Tibial artery (tissue), 4 donors: ENCODE measurements around the gene KLHL8.

Experiments
- DNase-seq, 2 donors: peaks; one replicate each; pipeline ENCODE4 v3.0.0-alpha.2; 2019
- H3K27ac ChIP-seq, 2 donors: fragments of 200-600 bp; sonication (generic) in 1 of 2; 1 replicate in 1 of 2; 2 replicates in 1 of 2; pipeline ENCODE4 v1.5.1; 2018 to 2019; ENCODE audit warnings: mild to moderate bottlenecking in 1 of 2
- H3K27me3 ChIP-seq, 2 donors: fragments of 200-600 bp; sonication (generic) in 1 of 2; one replicate each; pipeline versions ENCODE4 v1.5.1 to v1.6.0; 2016 to 2019
- H3K36me3 ChIP-seq, 3 donors: fragments of 200-600 bp; sonication (generic) in 2 of 3; one replicate each; pipeline ENCODE4 v1.5.1; 2016 to 2019; ENCODE audit warnings: mild to moderate bottlenecking in 2 of 3
- H3K4me1 ChIP-seq, 4 donors: fragments of 200-600 bp; sonication (generic) in 2 of 4; 1 replicate in 3 of 4; 2 replicates in 1 of 4; pipeline ENCODE4 v1.5.1; 2016 to 2019
- H3K4me3 ChIP-seq, 2 donors: fragments of 200-600 bp; sonication (generic) in 1 of 2; 1 replicate in 1 of 2; 2 replicates in 1 of 2; pipeline ENCODE4 v1.5.1; 2018 to 2019; ENCODE audit warnings: mild to moderate bottlenecking in 2 of 2
- H3K9me3 ChIP-seq, 3 donors: fragments of 200-600 bp; sonication (generic) in 1 of 3; one replicate each; pipeline ENCODE4 v1.5.1; 2016 to 2019
- intact Hi-C: fragments of 100-400 bp; cut with DNase I; formaldehyde crosslinking; loops from one replicate; pipeline ENCODE4 v1.15.0; 2023; ENCODE audit warnings: low total_unique reads
- TF ChIP-seq, protein P1 (sequence below), 2 experiments: fragments of 200-600 bp in 1 of 2; fragments of 450-650 bp in 1 of 2; IDR thresholded peaks; one replicate each; pipeline ENCODE4 v1.5.1; 2017 to 2019; ENCODE audit warnings: antibody characterized with exemption in 2 of 2, mild to moderate bottlenecking in 1 of 2, moderate library complexity in 1 of 2

KLHL8 gene

DNA sequence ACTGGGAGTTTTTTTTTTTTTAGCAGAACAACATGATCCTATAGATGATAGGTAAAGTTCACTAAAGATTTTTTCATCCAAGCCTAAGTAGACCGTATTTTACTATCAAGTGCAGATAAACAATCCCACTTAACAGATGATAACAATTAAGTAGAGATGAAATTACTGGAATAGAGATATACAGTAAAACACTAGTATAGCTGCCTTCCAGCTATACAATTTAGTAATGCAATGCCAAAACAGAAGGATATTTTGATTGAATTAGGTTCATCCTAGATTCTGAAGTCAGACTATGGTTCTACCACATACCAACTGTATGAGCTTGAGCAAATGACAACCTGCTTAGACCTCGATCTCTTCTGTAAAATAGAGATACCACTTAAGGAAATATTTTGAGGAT lies 24.3 kb downstream of the KLHL8 start:
- Histone ChIP-seq H3K36me3 (no peaks in the 10 kb centered on the region), H3K27ac (no peak overlapping the region), H3K27me3 (no peaks in the 10 kb centered on the region), H3K4me3 (no peak overlapping the region), H3K9me3 (no peaks in the 10 kb centered on the region), H3K4me1 (no peaks in the 10 kb centered on the region)
- TF ChIP-seq, protein P1, sequence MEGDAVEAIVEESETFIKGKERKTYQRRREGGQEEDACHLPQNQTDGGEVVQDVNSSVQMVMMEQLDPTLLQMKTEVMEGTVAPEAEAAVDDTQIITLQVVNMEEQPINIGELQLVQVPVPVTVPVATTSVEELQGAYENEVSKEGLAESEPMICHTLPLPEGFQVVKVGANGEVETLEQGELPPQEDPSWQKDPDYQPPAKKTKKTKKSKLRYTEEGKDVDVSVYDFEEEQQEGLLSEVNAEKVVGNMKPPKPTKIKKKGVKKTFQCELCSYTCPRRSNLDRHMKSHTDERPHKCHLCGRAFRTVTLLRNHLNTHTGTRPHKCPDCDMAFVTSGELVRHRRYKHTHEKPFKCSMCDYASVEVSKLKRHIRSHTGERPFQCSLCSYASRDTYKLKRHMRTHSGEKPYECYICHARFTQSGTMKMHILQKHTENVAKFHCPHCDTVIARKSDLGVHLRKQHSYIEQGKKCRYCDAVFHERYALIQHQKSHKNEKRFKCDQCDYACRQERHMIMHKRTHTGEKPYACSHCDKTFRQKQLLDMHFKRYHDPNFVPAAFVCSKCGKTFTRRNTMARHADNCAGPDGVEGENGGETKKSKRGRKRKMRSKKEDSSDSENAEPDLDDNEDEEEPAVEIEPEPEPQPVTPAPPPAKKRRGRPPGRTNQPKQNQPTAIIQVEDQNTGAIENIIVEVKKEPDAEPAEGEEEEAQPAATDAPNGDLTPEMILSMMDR (IDR thresholded peaks at IDR 0.05) = no peak
- no peak for DNase-seq
- intact Hi-C loops = no loop called here

GRCh38 chr4:87193958-87194675 lies 26.3 kb downstream of the KLHL8 start:
- Histone ChIP-seq H3K27ac (no peak overlapping the region), H3K27me3 (no peaks in the 10 kb centered on the region), H3K36me3 (no peaks in the 10 kb centered on the region), H3K4me3 (no peak overlapping the region), H3K9me3 (no peaks in the 10 kb centered on the region), H3K4me1 (no peaks in the 10 kb centered on the region)
- intact Hi-C loops = no loop called here
- no peak for DNase-seq
- TF ChIP-seq, protein P1 (IDR thresholded peaks at IDR 0.05) = no peak

DNA sequence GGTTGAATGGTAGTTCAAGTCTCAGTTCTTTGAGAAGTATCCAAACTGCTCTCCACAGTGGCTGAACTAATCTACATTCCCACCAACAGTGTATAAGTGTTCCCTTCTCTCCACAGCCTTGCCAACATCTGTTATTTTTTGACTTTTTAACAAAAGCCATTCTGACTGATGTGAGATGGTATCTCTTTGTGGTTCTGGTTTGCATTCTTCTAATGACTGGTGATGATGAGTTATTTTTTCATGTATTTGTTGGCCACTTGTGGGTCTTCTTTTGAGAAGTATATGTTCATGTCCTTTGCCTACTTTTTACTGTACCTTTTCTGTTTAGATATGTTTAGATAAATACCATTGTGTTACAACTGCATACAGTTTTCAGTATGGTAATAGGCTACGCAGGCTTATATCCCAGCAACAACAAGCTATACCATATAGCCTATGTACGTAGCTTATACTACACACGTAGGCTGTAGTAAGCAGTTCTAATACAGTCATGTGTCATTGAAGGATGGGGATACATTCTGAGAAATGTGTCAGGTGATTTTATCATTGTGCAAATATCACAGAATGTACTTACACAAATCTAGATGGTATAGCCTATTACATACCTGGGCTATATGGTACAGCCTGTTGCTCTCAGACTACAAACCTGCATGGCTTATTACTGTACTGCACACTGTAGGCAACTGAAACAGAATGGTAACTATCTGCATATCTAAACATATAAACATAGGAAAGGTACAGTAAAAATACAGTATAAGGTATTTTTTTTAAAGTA lies 28.1 kb downstream of the KLHL8 start:
- Histone ChIP-seq H3K4me3 (no peak overlapping the region), H3K27me3 (no peaks in the 10 kb centered on the region), H3K36me3 (no peaks in the 10 kb centered on the region), H3K4me1 (no peaks in the 10 kb centered on the region), H3K9me3 (no peaks in the 10 kb centered on the region), H3K27ac (no peak overlapping the region)
- DNase-seq = no peak
- intact Hi-C loops = no loop called here
- TF ChIP-seq, protein P1 (IDR thresholded peaks at IDR 0.05) = no peak

DNA sequence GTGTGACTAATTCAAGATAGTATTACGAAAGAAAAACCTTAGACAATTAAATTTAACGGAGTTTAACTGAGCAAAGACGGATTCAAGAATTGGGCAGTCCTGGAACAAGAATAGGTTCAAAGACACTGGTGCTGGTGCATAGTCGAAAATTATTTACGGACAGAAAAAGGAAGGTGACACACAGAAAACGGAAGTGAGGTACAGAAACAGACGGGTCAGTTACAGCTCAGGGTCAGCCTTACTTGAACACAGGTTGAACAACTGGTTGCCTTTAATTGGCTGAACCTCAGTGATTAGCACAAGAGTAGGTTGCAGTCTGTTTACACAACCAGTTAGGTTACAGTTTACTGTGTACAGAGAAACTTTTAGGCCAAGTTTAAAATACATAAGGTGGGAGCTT lies 31.5 kb downstream of the KLHL8 start:
- TF ChIP-seq, protein P1 (IDR thresholded peaks at IDR 0.05) = no peak

GRCh38 chr4:87188048-87188447 lies 32.4 kb downstream of the KLHL8 start:
- H3K4me3 ChIP-seq = no peak overlapping the region
- no peak overlapping the region for H3K27ac ChIP-seq
- no peaks in the 10 kb centered on the region for H3K27me3 ChIP-seq
- H3K36me3 ChIP-seq = no peaks in the 10 kb centered on the region
- TF ChIP-seq, protein P1 (IDR thresholded peaks at IDR 0.05) = no peak
- DNase-seq = no peak
- H3K4me1 ChIP-seq = no peaks in the 10 kb centered on the region
- no peaks in the 10 kb centered on the region for H3K9me3 ChIP-seq
- intact Hi-C loops = no loop called here

More for the DNA sequence above, 31.5 kb downstream of the KLHL8 start:
- H3K4me1 ChIP-seq = no peaks in the 10 kb centered on the region
- H3K27ac ChIP-seq = no peak overlapping the region
- H3K4me3 ChIP-seq = no peak overlapping the region
- no peaks in the 10 kb centered on the region for H3K9me3 ChIP-seq
- no peaks in the 10 kb centered on the region for H3K36me3 ChIP-seq
- no peak for DNase-seq
- intact Hi-C loops = no loop called here
- no peaks in the 10 kb centered on the region for H3K27me3 ChIP-seq
